ENCODE results near the gene COL6A3. TPM values are rescaled to one million over a fixed set of nuclear protein-coding genes. Genes with fewer than 3 reads are reported as not detected.

Gene COL6A3
- polyA plus RNA-seq, 1 donor (not counting 4 experiments of a cell fraction or from before 2014, with no cell fraction given) = not detected

- no peak overlapping the region for H2AFZ ChIP-seq (ENCODE audit: control insufficient read depth, low read length)
- dilution Hi-C loops (cut with MboI; ENCODE audit: extremely low pct_ligation_motif_present, low sequenced_read_pairs) = no loop called here
- H3K4me2 ChIP-seq (ENCODE audit: control insufficient read depth, extremely low read depth, insufficient read depth, low read depth, low read length) = no peak overlapping the region
- H3K27ac ChIP-seq (ENCODE audit: control insufficient read depth, insufficient read depth, low read length) = no peak overlapping the region
- H3K9me3 ChIP-seq (ENCODE audit: control insufficient read depth, low read depth, low read length) = no peaks in the 10 kb centered on the region
- no peaks in the 10 kb centered on the region for H3K4me1 ChIP-seq (ENCODE audit: control insufficient read depth, extremely low read depth, insufficient read depth, low read length)
- H3K79me2 ChIP-seq (ENCODE audit: control insufficient read depth, insufficient read depth, low read length) = no peaks in the 10 kb centered on the region
- no peaks in the 10 kb centered on the region for H3K36me3 ChIP-seq (ENCODE audit: control insufficient read depth in 2 of 2, extremely low read depth in 1 of 2, insufficient read depth in 2 of 2, low read length in 2 of 2)
- no peak overlapping the region for H3K9ac ChIP-seq (ENCODE audit: control insufficient read depth, extremely low read depth, insufficient read depth, low read length)
- H4K20me1 ChIP-seq (ENCODE audit: control insufficient read depth, extremely low read depth, insufficient read depth, low read length) = no peaks in the 10 kb centered on the region
- H3K4me3 ChIP-seq (ENCODE audit: control insufficient read depth in 2 of 3, extremely low read depth in 1 of 3, insufficient read depth in 2 of 3, low read depth in 1 of 3, low read length in 3 of 3) = no peak overlapping the region
- no peak for TF ChIP-seq EZH2 (IDR thresholded peaks at IDR 0.05; ENCODE audit: low read length)
- TF ChIP-seq CTCF (optimal IDR thresholded peaks at IDR 0.05 in 1 of 3, IDR thresholded peaks at IDR 0.05 in 1 of 3, conservative IDR thresholded peaks at IDR 0.05 in 1 of 3; ENCODE audit: extremely low read depth in 1 of 3, insufficient read depth in 2 of 3, low read length in 3 of 3) = no peak
- DNase-seq (ENCODE audit: low read depth, low spot score) = no peak
- no peaks in the 10 kb centered on the region for H3K9me1 ChIP-seq (ENCODE audit: control insufficient read depth, extremely low read depth, insufficient read depth, low read length)
- FAIRE-seq = no peak
- H3K27me3 ChIP-seq (ENCODE audit: control insufficient read depth, extremely low read depth, insufficient read depth, low read length) = peaks cover 17% of the 10 kb centered on the region
These were observed 21.8 kb downstream of the COL6A3 start for GRCh38 chr2:237392186-237392585.

- Histone ChIP-seq H3K9me1 (ENCODE audit: control insufficient read depth, extremely low read depth, insufficient read depth, low read length) (no peaks in the 10 kb centered on the region), H3K9me3 (ENCODE audit: control insufficient read depth, low read depth, low read length) (no peaks in the 10 kb centered on the region), H2AFZ (ENCODE audit: control insufficient read depth, low read length) (no peak overlapping the region), H3K9ac (ENCODE audit: control insufficient read depth, extremely low read depth, insufficient read depth, low read length) (no peak overlapping the region), H3K36me3 (ENCODE audit: control insufficient read depth in 2 of 2, extremely low read depth in 1 of 2, insufficient read depth in 2 of 2, low read length in 2 of 2) (no peaks in the 10 kb centered on the region), H3K27ac (ENCODE audit: control insufficient read depth, insufficient read depth, low read length) (no peak overlapping the region), H3K27me3 (ENCODE audit: control insufficient read depth, extremely low read depth, insufficient read depth, low read length) (peaks cover 12% of the 10 kb centered on the region), H3K4me2 (ENCODE audit: control insufficient read depth, extremely low read depth, insufficient read depth, low read depth, low read length) (no peak overlapping the region), H3K4me1 (ENCODE audit: control insufficient read depth, extremely low read depth, insufficient read depth, low read length) (no peaks in the 10 kb centered on the region), H3K79me2 (ENCODE audit: control insufficient read depth, insufficient read depth, low read length) (no peaks in the 10 kb centered on the region), H4K20me1 (ENCODE audit: control insufficient read depth, extremely low read depth, insufficient read depth, low read length) (no peaks in the 10 kb centered on the region), H3K4me3 (ENCODE audit: control insufficient read depth in 2 of 3, extremely low read depth in 1 of 3, insufficient read depth in 2 of 3, low read depth in 1 of 3, low read length in 3 of 3) (no peak overlapping the region)
- no peak for FAIRE-seq
- TF ChIP-seq CTCF (optimal IDR thresholded peaks at IDR 0.05 in 1 of 3, IDR thresholded peaks at IDR 0.05 in 1 of 3, conservative IDR thresholded peaks at IDR 0.05 in 1 of 3; ENCODE audit: extremely low read depth in 1 of 3, insufficient read depth in 2 of 3, low read length in 3 of 3) (no peak), EZH2 (IDR thresholded peaks at IDR 0.05; ENCODE audit: low read length) (no peak)
- dilution Hi-C loops (cut with MboI; ENCODE audit: extremely low pct_ligation_motif_present, low sequenced_read_pairs) = no loop called here
- no peak for DNase-seq (ENCODE audit: low read depth, low spot score)
These were observed 22.8 kb downstream of the COL6A3 start for GRCh38 chr2:237391140-237391539.
